OCI-LY7 (cell line): ENCODE data around the gene TNKS1BP1. TPM values are rescaled to one million over a fixed set of nuclear protein-coding genes. Genes with fewer than 3 reads are reported as not detected.

Source experiments
- BruUV-seq: library from RNA; stranded (reverse); fragments of 400-500 nt; replicated peaks from 2 replicates; lab custom pipeline; 2021; lab: Mats Ljungman, UMichigan
- CTCF ChIA-PET: fragments of 300-600 bp; sonication (Branson Sonifier 250); formaldehyde crosslinking; loops from one replicate; lab custom pipeline; 2022; ENCODE audit warnings: antibody characterized with exemption; ENCODE audit not compliant: unreplicated experiment; lab: Charles Lee
- POLR2A ChIA-PET: fragments of 300-600 bp; sonication (Branson Sonifier 250); formaldehyde crosslinking; loops from one replicate; lab custom pipeline; 2022; ENCODE audit warnings: antibody characterized with exemption; lab: Charles Lee
- DNase-seq: peaks from one replicate; pipeline ENCODE4 v3.0.0-alpha.2; 2015; ENCODE audit warnings: low spot score
- H2AFZ ChIP-seq: fragments of 200-600 bp; sonication (generic), shearing (Covaris generic); 2 replicates; pipeline ENCODE4 v1.6.1; 2014; ENCODE audit warnings: mild to moderate bottlenecking, antibody characterized with exemption, low read length, moderate library complexity
- H3K27ac ChIP-seq: fragments of 200-600 bp; sonication (generic); 2 replicates; pipeline ENCODE4 v1.5.1; 2014; ENCODE audit warnings: mixed run types, low read depth, mild to moderate bottlenecking, moderate library complexity, low read length, inconsistent platforms; ENCODE audit not compliant: poor library complexity, severe bottlenecking
- H3K36me3 ChIP-seq: fragments of 200-600 bp; sonication (generic); 2 replicates; pipeline ENCODE4 v1.6.1; 2014; ENCODE audit warnings: mild to moderate bottlenecking, antibody characterized with exemption, low read length, moderate library complexity, mixed read lengths; ENCODE audit not compliant: insufficient read depth
- H3K4me1 ChIP-seq: fragments of 200-600 bp; sonication (generic); 2 replicates; pipeline ENCODE4 v1.5.1; 2014; ENCODE audit warnings: mild to moderate bottlenecking, low read length; ENCODE audit not compliant: insufficient read depth, poor library complexity, severe bottlenecking
- H3K4me2 ChIP-seq: fragments of 200-600 bp; sonication (generic); 2 replicates; pipeline ENCODE4 v1.6.1; 2014; ENCODE audit warnings: mild to moderate bottlenecking, low read length
- H3K4me3 ChIP-seq: fragments of 200-600 bp; sonication (generic); 2 replicates; pipeline ENCODE4 v1.5.1; 2014; ENCODE audit warnings: mild to moderate bottlenecking, low read depth, low read length; ENCODE audit not compliant: poor library complexity, severe bottlenecking
- H3K79me2 ChIP-seq: fragments of 200-600 bp; sonication (generic); 2 replicates; pipeline ENCODE4 v1.6.1; 2016; ENCODE audit warnings: low read depth, mild to moderate bottlenecking, low read length, moderate library complexity, mixed read lengths; ENCODE audit not compliant: insufficient read depth
- H3K9me2 ChIP-seq: fragments of 200-600 bp; sonication (generic); 2 replicates; pipeline ENCODE4 v1.6.1; 2016; ENCODE audit warnings: mild to moderate bottlenecking, low read length, mixed read lengths; ENCODE audit not compliant: insufficient read depth
- H3K9me3 ChIP-seq: fragments of 200-600 bp; sonication (generic); 2 replicates; pipeline ENCODE4 v1.6.1; 2014; ENCODE audit warnings: mild to moderate bottlenecking, mixed run types, low read length, mixed read lengths
- H4K20me1 ChIP-seq: fragments of 200-600 bp; sonication (generic); 2 replicates; pipeline ENCODE4 v1.6.1; 2014; ENCODE audit warnings: mild to moderate bottlenecking, antibody characterized with exemption, low read length, moderate library complexity, mixed read lengths; ENCODE audit not compliant: insufficient read depth
- EZH2phosphoT487 ChIP-seq: fragments of 200-600 bp; sonication (generic); IDR thresholded peaks from 2 replicates; pipeline ENCODE4 v1.6.1; 2018; ENCODE audit warnings: low read depth, borderline replicate concordance, mild to moderate bottlenecking, mixed run types, antibody characterized with exemption, low read length, moderate library complexity, mixed read lengths
- intact Hi-C: fragments of 100-400 bp; cut with micrococcal nuclease; formaldehyde crosslinking; loops from one replicate; pipeline ENCODE4 v1.10.0; 2022; ENCODE audit not compliant: unreplicated experiment
- total RNA-seq, 2 experiments: library from RNA; depleted of rRNA in 1 of 2; stranded (reverse); fragments of >200 nt in 1 of 2; shearing (Covaris generic) in 1 of 2; gene quantifications; 2 replicates each; pipeline ENCODE4 v1.2.3, GENCODE V29; 2014 to 2022
- TF ChIP-seq, protein P1 (sequence below): fragments of 200-600 bp; sonication (generic); conservative IDR thresholded peaks from 2 replicates; pipeline ENCODE4 v1.5.1; 2014; ENCODE audit warnings: mild to moderate bottlenecking, antibody characterized with exemption, low read length, moderate library complexity, mixed read lengths

The TNKS1BP1 gene
- total RNA-seq, 2 experiments from 2014 or later: 5.3 to 16.4 TPM

DNA sequence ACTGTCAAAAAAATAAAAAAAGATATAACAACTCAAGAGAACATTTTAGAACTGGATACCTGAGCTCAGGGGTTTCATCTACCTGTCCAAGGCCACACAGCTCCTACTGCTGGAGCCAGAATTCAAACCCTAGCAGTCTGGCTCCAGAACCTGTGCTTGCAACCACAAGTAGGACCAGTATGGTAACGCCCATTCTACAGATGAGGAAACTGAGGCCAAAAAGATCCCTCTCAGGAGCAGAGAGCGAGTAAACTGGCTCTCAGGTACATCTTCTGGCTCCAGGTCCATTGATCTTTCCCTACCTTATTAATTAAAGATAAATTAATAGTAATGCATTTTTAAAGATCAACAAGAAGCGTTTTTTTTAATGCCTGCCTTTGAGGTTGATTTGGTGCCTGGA lies 32.6 kb upstream of the TNKS1BP1 start:
- Histone ChIP-seq H3K9me2 (no peaks in the 10 kb centered on the region), H3K4me1 (no peaks in the 10 kb centered on the region), H2AFZ (no peak overlapping the region), H3K4me2 (no peak overlapping the region), H4K20me1 (no peaks in the 10 kb centered on the region), H3K27ac (no peak overlapping the region), H3K4me3 (no peak overlapping the region), H3K36me3 (no peaks in the 10 kb centered on the region), H3K9me3 (no peaks in the 10 kb centered on the region), H3K79me2 (no peaks in the 10 kb centered on the region)
- no peak for DNase-seq
- intact Hi-C loops: no loop called here
- ChIA-PET POLR2A (no interaction called here), CTCF (no interaction called here)
- BruUV-seq: no TSS peak
- TF ChIP-seq, protein P1, sequence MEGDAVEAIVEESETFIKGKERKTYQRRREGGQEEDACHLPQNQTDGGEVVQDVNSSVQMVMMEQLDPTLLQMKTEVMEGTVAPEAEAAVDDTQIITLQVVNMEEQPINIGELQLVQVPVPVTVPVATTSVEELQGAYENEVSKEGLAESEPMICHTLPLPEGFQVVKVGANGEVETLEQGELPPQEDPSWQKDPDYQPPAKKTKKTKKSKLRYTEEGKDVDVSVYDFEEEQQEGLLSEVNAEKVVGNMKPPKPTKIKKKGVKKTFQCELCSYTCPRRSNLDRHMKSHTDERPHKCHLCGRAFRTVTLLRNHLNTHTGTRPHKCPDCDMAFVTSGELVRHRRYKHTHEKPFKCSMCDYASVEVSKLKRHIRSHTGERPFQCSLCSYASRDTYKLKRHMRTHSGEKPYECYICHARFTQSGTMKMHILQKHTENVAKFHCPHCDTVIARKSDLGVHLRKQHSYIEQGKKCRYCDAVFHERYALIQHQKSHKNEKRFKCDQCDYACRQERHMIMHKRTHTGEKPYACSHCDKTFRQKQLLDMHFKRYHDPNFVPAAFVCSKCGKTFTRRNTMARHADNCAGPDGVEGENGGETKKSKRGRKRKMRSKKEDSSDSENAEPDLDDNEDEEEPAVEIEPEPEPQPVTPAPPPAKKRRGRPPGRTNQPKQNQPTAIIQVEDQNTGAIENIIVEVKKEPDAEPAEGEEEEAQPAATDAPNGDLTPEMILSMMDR: no peak
- TF ChIP-seq EZH2phosphoT487: no peak

DNA sequence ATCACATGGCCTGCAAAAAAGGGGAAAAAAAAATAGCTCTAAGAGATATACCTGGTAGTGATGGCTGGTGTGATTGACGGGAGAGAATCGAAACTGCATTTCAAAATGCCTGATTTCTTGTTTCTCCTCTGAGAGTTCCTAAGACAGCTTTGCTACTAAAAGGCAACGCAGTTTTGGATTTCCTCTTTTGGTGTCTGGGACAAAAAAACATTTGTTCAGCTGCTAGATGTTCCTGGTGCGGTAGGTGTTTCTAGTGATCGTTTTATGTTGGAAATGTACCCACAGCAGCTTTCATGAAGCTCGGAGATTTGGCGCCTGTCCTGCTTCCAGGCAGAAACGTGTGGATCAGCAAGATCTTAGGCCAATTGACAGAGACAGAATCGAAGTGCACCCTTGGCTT lies 31.5 kb upstream of the TNKS1BP1 start:
- Histone ChIP-seq H3K79me2 (no peaks in the 10 kb centered on the region), H4K20me1 (no peaks in the 10 kb centered on the region), H3K4me2 (no peak overlapping the region), H3K9me2 (no peaks in the 10 kb centered on the region), H3K9me3 (no peaks in the 10 kb centered on the region), H3K4me1 (no peaks in the 10 kb centered on the region), H2AFZ (no peak overlapping the region), H3K4me3 (no peak overlapping the region), H3K27ac (no peak overlapping the region), H3K36me3 (no peaks in the 10 kb centered on the region)
- CTCF ChIA-PET: no interaction called here
- intact Hi-C loops: no loop called here
- BruUV-seq: no TSS peak
- TF ChIP-seq, protein P1: no peak
- TF ChIP-seq EZH2phosphoT487: no peak
- DNase-seq: no peak
- POLR2A ChIA-PET: no interaction called here

DNA sequence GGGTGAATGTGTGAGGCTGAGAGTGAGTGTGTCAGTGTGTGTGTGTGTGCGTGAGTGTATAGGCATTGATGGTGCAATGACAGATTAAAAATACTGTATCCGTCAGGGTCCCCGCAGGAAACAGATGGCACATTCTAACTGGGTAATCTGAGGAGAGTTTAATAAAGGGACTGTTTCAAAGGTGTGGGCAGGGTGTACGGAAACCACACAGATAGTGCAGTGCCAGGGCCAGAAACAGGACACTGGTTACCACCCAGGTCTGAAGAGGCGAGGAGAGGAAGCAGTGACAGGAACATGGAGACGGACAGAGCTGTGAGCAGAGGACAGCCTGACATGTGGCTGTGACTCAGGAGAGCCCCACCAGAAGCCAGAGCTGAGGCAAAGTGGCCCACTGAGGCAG lies 29.9 kb upstream of the TNKS1BP1 start:
- no peak for DNase-seq
- Histone ChIP-seq H4K20me1 (no peaks in the 10 kb centered on the region), H3K36me3 (no peaks in the 10 kb centered on the region), H3K4me3 (no peak overlapping the region), H3K9me3 (no peaks in the 10 kb centered on the region), H2AFZ (no peak overlapping the region), H3K27ac (no peak overlapping the region), H3K4me1 (no peaks in the 10 kb centered on the region), H3K4me2 (no peak overlapping the region), H3K9me2 (no peaks in the 10 kb centered on the region), H3K79me2 (no peaks in the 10 kb centered on the region)
- ChIA-PET CTCF (no interaction called here), POLR2A (no interaction called here)
- TF ChIP-seq, protein P1: no peak
- no peak for TF ChIP-seq EZH2phosphoT487
- intact Hi-C loops: no loop called here
- BruUV-seq: no TSS peak
